Activated CD4-positive, alpha-beta memory T cell treated with anti-CD3 and anti-CD28 coated beads for 36 hours (primary cell): ENCODE data around the gene BRD3OS. TPM values are rescaled to one million over a fixed set of nuclear protein-coding genes. Genes with fewer than 3 reads are reported as not detected.

Experiments used
- CTCF ChIA-PET: fragments of 350-600 bp; sonication (Branson Sonifier 250); formaldehyde crosslinking; loops from one replicate; lab custom pipeline; 2021; ENCODE audit warnings: antibody characterized with exemption, inconsistent platforms; lab: Charles Lee
- POLR2A ChIA-PET: fragments of 350-600 bp; sonication (Branson Sonifier 250); formaldehyde crosslinking; loops from one replicate; lab custom pipeline; 2021; ENCODE audit warnings: antibody characterized with exemption; lab: Charles Lee
- DNase-seq: peaks from one replicate; pipeline ENCODE4 v3.0.0-alpha.2; 2020
- H3K27ac Mint-ChIP-seq: one replicate; pipeline ENCODE4 v1.8.0; 2021; ENCODE audit warnings: mixed read lengths
- H3K27me3 Mint-ChIP-seq: one replicate; pipeline ENCODE4 v1.8.0; 2021; ENCODE audit warnings: mixed read lengths
- H3K36me3 Mint-ChIP-seq: one replicate; pipeline ENCODE4 v1.8.0; 2021; ENCODE audit warnings: mixed read lengths
- H3K4me1 Mint-ChIP-seq: one replicate; pipeline ENCODE4 v1.8.0; 2021; ENCODE audit warnings: low read depth, mixed read lengths
- H3K4me3 Mint-ChIP-seq: one replicate; pipeline ENCODE4 v1.8.0; 2021; ENCODE audit warnings: mild to moderate bottlenecking, mixed read lengths
- H3K9me3 Mint-ChIP-seq: one replicate; pipeline ENCODE4 v1.8.0; 2021; ENCODE audit warnings: mixed read lengths
- intact Hi-C: fragments of 100-400 bp; cut with micrococcal nuclease; formaldehyde crosslinking; loops from one replicate; pipeline ENCODE4 v1.15.1; 2023
- total RNA-seq, 2 experiments: library from RNA; stranded (reverse); gene quantifications; one replicate each; pipeline ENCODE4 v1.2.3, GENCODE V29; 2021

Gene BRD3OS
- total RNA-seq, 2 experiments from 2014 or later, result 12.6 to 13.2 TPM

GRCh38 chr9:134032456-134033222 is 7.4 kb downstream of the BRD3OS start:
- no peaks in the 10 kb centered on the region for H3K9me3 Mint-ChIP-seq
- no peaks in the 10 kb centered on the region for H3K4me1 Mint-ChIP-seq
- no peaks in the 10 kb centered on the region for H3K27me3 Mint-ChIP-seq
- intact Hi-C loops, result no loop called here
- H3K36me3 Mint-ChIP-seq, result peaks cover 20% of the 10 kb centered on the region
- H3K27ac Mint-ChIP-seq, result no peak overlapping the region
- ChIA-PET POLR2A (no interaction called here), CTCF (no interaction called here)
- DNase-seq, result no peak
- H3K4me3 Mint-ChIP-seq, result no peak overlapping the region

- no peaks in the 10 kb centered on the region for H3K27me3 Mint-ChIP-seq
- no peak overlapping the region for H3K27ac Mint-ChIP-seq
- no peak overlapping the region for H3K4me3 Mint-ChIP-seq
- H3K4me1 Mint-ChIP-seq, result no peaks in the 10 kb centered on the region
- DNase-seq, result no peak
- intact Hi-C loops, result no loop called here
- ChIA-PET CTCF (no interaction called here), POLR2A (no interaction called here)
- H3K36me3 Mint-ChIP-seq, result peaks cover 29% of the 10 kb centered on the region
- peaks cover 3% of the 10 kb centered on the region for H3K9me3 Mint-ChIP-seq
These were observed 8.4 kb downstream of the BRD3OS start for GRCh38 chr9:134033516-134034214.

- no peak overlapping the region for H3K4me3 Mint-ChIP-seq
- ChIA-PET POLR2A (no interaction called here), CTCF (no interaction called here)
- H3K27me3 Mint-ChIP-seq, result no peaks in the 10 kb centered on the region
- intact Hi-C loops, result no loop called here
- no peak overlapping the region for H3K27ac Mint-ChIP-seq
- H3K36me3 Mint-ChIP-seq, result peaks cover 37% of the 10 kb centered on the region
- no peak for DNase-seq
- H3K9me3 Mint-ChIP-seq, result peaks cover 9% of the 10 kb centered on the region
- H3K4me1 Mint-ChIP-seq, result no peaks in the 10 kb centered on the region
These were observed 9.1 kb downstream of the BRD3OS start for GRCh38 chr9:134034215-134035040.

- intact Hi-C loops, result no loop called here
- no peaks in the 10 kb centered on the region for H3K4me1 Mint-ChIP-seq
- H3K27me3 Mint-ChIP-seq, result no peaks in the 10 kb centered on the region
- DNase-seq, result no peak
- peaks cover 11% of the 10 kb centered on the region for H3K9me3 Mint-ChIP-seq
- H3K27ac Mint-ChIP-seq, result no peak overlapping the region
- POLR2A ChIA-PET, result no interaction called here
- no peak overlapping the region for H3K4me3 Mint-ChIP-seq
- H3K36me3 Mint-ChIP-seq, result peaks cover 44% of the 10 kb centered on the region
- CTCF ChIA-PET, result no interaction called here
These were observed 10.1 kb downstream of the BRD3OS start for GRCh38 chr9:134035041-134036039.

- DNase-seq, result no peak
- H3K4me1 Mint-ChIP-seq, result no peaks in the 10 kb centered on the region
- H3K9me3 Mint-ChIP-seq, result peaks cover 11% of the 10 kb centered on the region
- no peak overlapping the region for H3K4me3 Mint-ChIP-seq
- H3K27ac Mint-ChIP-seq, result no peak overlapping the region
- intact Hi-C loops, result no loop called here
- H3K36me3 Mint-ChIP-seq, result peaks cover 48% of the 10 kb centered on the region
- ChIA-PET CTCF (no interaction called here), POLR2A (no interaction called here)
- H3K27me3 Mint-ChIP-seq, result no peaks in the 10 kb centered on the region
These were observed 10.8 kb downstream of the BRD3OS start for GRCh38 chr9:134036130-134036529.

GRCh38 chr9:134037641-134038040 is 12.4 kb downstream of the BRD3OS start:
- H3K36me3 Mint-ChIP-seq, result peaks cover 51% of the 10 kb centered on the region
- POLR2A ChIA-PET, result no interaction called here

DNA sequence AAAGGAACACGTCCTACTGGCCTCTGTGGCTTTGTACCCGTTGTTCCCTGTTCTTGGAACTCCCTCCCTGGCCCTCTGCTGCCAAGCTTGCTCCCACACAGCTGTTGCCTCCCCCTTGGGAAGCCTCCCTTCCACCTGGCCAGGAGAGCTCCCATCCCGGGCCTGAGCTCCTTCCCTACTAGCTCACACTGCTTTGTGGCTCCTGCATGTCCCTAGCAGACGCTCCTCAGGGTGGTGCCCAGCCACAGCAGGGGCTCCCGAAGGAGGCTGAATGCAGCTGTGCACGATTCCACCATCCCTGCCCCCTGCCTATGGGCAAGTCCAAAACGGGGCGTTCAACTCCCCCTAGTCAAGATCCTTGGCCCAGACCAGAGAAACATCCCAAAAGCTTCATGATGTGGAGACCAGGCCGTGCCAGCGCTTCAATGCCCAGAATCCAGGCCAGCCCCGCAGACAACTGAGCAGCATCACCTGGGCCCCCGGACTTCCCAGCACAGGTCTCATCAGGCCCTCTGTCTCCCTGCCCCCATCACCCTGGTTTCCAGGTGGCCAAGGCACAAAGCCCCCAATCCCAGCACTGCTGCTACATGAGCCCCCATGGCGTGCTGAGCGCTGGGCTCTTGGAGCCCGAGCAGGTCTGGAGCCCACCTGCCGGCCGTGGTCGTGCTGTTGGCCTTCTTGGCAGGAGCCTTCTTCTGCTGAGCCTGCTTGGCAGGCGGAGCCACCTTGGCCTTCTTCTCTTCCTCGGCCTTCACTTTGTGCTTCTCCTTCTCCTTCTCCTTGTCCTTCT is 14.3 kb downstream of the BRD3OS start:
- H3K4me3 Mint-ChIP-seq, result no peak overlapping the region

More at GRCh38 chr9:134037641-134038040, 12.4 kb downstream of the BRD3OS start:
- CTCF ChIA-PET, result no interaction called here
- intact Hi-C loops, result no loop called here
- Mint-ChIP-seq H3K4me3 (no peak overlapping the region), H3K27me3 (no peaks in the 10 kb centered on the region), H3K4me1 (no peaks in the 10 kb centered on the region), H3K27ac (no peak overlapping the region), H3K9me3 (peaks cover 11% of the 10 kb centered on the region)
- no peak for DNase-seq

DNA sequence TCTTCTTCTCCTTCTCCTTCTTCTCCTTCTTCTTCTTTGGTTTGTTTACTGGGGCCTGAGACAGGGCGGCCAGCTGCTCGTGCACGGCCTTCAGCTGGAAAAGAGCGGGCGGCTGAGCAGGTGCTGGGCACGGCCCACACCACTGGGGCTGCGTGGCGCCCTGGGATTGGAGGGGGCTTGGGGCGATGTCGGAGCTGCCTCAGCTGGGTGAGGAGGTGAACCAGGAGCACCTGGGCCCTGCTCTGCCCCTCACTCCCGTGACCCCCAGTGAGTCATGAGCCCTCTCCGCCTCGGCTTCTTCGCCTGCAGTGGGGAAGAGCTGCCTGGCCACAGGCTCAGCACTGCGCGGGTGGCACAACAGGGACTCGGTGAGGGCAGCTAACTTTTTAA is 14.9 kb downstream of the BRD3OS start:
- H3K4me3 Mint-ChIP-seq, result no peak overlapping the region
- CTCF ChIA-PET, result no interaction called here
- H3K27ac Mint-ChIP-seq, result no peak overlapping the region
- intact Hi-C loops, result no loop called here
- H3K27me3 Mint-ChIP-seq, result no peaks in the 10 kb centered on the region
- no peak for DNase-seq
- POLR2A ChIA-PET, result interaction anchor here (0.9 kb wide), 1 partner anchor 11 kb away, joined by 3 read pairs; no protein-coding TSS in a partner anchor
- peaks cover 46% of the 10 kb centered on the region for H3K36me3 Mint-ChIP-seq
- no peaks in the 10 kb centered on the region for H3K4me1 Mint-ChIP-seq
- H3K9me3 Mint-ChIP-seq, result peaks cover 11% of the 10 kb centered on the region

More for the DNA sequence above, 14.3 kb downstream of the BRD3OS start:
- CTCF ChIA-PET, result no interaction called here
- Mint-ChIP-seq H3K4me1 (no peaks in the 10 kb centered on the region), H3K27me3 (no peaks in the 10 kb centered on the region), H3K27ac (no peak overlapping the region), H3K36me3 (peaks cover 47% of the 10 kb centered on the region), H3K9me3 (peaks cover 11% of the 10 kb centered on the region)
- no peak for DNase-seq
- POLR2A ChIA-PET, result interaction anchor here (0.5 to 0.9 kb wide), 2 partner anchors 12 to 71 kb away, joined by 3 read pairs; no protein-coding TSS in a partner anchor
- intact Hi-C loops, result no loop called here

DNA sequence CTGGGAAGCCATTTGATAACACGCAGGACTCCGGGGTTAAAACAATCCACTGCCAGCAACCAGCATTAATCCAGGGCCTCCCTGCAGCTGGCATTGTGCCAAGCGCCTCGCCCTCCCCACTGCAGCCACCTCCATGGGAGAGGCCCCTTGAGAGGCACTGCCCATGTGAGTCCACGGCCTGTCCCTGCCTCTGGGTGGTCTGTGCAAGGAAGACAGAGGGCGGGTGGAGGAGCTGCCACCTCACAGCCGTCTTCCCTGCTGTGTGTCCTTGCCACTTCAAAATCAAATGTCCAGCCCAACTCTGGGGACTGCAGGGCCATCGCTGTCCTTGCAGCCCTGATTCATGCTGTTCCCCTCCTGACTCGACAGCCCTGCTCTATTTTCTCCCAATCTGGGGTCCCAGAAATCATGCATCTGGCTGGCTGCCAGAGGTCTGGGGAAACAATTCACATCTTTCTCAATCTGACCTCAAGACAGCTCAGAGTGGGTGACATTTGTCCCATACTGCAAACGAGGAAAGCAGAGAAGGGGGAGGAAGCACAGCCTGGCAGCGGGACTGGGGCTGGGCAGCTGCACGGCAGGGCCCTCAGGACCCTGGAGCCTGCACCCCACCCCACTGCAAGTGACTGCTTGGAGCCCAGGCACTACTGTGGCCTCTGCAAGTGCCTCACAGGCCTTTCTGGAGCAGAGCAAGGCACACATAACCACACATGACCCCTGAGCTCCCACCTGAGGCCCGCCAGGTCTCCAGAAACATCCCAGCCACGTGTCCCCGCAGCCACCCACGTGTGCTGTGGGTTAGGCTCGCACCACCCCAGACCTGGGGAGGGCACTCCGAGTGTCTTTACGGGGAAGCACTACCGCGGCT is 15.7 kb downstream of the BRD3OS start:
- no peaks in the 10 kb centered on the region for H3K4me1 Mint-ChIP-seq
- ChIA-PET CTCF (no interaction called here), POLR2A (interaction anchor here (0.9 kb wide), 1 partner anchor 10 kb away, joined by 3 read pairs; no protein-coding TSS in a partner anchor)
- H3K4me3 Mint-ChIP-seq, result no peak overlapping the region
- DNase-seq, result no peak
- peaks cover 11% of the 10 kb centered on the region for H3K9me3 Mint-ChIP-seq
- H3K27ac Mint-ChIP-seq, result no peak overlapping the region
- no peaks in the 10 kb centered on the region for H3K27me3 Mint-ChIP-seq
- intact Hi-C loops, result no loop called here
- H3K36me3 Mint-ChIP-seq, result peaks cover 44% of the 10 kb centered on the region

- H3K4me3 Mint-ChIP-seq, result no peak overlapping the region
- H3K27me3 Mint-ChIP-seq, result no peaks in the 10 kb centered on the region
- peaks cover 11% of the 10 kb centered on the region for H3K9me3 Mint-ChIP-seq
- DNase-seq, result no peak
- H3K4me1 Mint-ChIP-seq, result no peaks in the 10 kb centered on the region
- no peak overlapping the region for H3K27ac Mint-ChIP-seq
- ChIA-PET CTCF (no interaction called here), POLR2A (no interaction called here)
- H3K36me3 Mint-ChIP-seq, result peaks cover 43% of the 10 kb centered on the region
- intact Hi-C loops, result no loop called here
These were observed 16.3 kb downstream of the BRD3OS start for GRCh38 chr9:134041649-134041962.
